ENCODE data around the gene ZNF710.

DNA sequence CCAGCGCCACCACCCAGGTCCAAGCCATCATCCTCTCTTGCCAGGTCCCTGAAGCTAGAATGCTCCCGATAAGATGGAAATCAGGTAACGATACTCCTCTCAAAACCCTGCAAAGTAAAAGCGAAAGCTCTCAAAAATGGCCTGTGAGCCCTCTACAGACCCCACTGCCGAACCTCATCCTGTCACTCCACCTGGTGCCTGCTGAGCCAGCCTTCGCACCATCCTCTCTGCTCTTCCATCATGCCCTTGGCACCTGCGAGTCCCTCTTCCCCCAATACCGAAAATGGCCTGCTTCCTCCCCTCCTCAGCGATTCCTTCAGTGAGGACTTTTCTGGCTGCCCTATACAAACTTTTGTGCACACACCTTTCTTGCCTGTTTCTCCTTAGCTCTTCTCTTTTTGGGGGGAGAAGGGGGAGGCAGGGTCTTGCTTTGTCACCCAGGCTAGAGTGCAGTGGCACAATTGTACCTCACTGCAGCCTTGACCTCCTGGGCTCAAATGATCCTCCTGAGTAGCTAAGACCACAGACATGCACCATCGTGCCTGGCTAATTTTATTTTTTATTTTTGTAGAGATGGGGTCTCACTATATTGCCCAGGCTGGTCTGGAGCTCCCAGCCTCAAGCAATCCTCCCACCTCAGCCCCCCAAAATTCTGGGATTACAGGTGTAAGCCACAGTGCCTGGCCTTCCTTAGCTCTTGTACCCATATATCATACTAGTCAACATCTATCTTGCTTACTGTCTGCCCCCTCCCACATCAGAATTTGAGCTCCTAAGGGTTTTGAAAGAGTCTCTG is 98.1 kb downstream of the ZNF710 start:
- TF ChIP-seq, protein P1, sequence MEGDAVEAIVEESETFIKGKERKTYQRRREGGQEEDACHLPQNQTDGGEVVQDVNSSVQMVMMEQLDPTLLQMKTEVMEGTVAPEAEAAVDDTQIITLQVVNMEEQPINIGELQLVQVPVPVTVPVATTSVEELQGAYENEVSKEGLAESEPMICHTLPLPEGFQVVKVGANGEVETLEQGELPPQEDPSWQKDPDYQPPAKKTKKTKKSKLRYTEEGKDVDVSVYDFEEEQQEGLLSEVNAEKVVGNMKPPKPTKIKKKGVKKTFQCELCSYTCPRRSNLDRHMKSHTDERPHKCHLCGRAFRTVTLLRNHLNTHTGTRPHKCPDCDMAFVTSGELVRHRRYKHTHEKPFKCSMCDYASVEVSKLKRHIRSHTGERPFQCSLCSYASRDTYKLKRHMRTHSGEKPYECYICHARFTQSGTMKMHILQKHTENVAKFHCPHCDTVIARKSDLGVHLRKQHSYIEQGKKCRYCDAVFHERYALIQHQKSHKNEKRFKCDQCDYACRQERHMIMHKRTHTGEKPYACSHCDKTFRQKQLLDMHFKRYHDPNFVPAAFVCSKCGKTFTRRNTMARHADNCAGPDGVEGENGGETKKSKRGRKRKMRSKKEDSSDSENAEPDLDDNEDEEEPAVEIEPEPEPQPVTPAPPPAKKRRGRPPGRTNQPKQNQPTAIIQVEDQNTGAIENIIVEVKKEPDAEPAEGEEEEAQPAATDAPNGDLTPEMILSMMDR (conservative IDR thresholded peaks at IDR 0.05; ENCODE audit: low read depth, low read length) = no peak
- no peak for TF ChIP-seq CHD1 (IDR thresholded peaks at IDR 0.05; ENCODE audit: low read depth, low read length)
- TF ChIP-seq RFX5 (IDR thresholded peaks at IDR 0.05; ENCODE audit: low read depth, low read length) = no peak
- TF ChIP-seq POLR2A (IDR thresholded peaks at IDR 0.05; ENCODE audit: low read depth, low read length) = no peak
- TF ChIP-seq MAFK (IDR thresholded peaks at IDR 0.05; ENCODE audit: low read depth, low read length) = no peak
- no peak for TF ChIP-seq FOS (IDR thresholded peaks at IDR 0.05; ENCODE audit: low read depth, low read length)
- TF ChIP-seq, protein P2, sequence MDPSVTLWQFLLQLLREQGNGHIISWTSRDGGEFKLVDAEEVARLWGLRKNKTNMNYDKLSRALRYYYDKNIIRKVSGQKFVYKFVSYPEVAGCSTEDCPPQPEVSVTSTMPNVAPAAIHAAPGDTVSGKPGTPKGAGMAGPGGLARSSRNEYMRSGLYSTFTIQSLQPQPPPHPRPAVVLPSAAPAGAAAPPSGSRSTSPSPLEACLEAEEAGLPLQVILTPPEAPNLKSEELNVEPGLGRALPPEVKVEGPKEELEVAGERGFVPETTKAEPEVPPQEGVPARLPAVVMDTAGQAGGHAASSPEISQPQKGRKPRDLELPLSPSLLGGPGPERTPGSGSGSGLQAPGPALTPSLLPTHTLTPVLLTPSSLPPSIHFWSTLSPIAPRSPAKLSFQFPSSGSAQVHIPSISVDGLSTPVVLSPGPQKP (IDR thresholded peaks at IDR 0.05; ENCODE audit: borderline replicate concordance, low read depth, low read length) = no peak
- no peak for TF ChIP-seq SMC3 (IDR thresholded peaks at IDR 0.05; ENCODE audit: low read depth, low read length)
- TF ChIP-seq MXI1 (IDR thresholded peaks at IDR 0.05; ENCODE audit: borderline replicate concordance, low read depth, low read length) = no peak
- no peak for TF ChIP-seq RAD21 (IDR thresholded peaks at IDR 0.05; ENCODE audit: low read length)
